Uterus (tissue), 2 donors: ENCODE results near the gene BIVM.

Experiments used
- CTCF ChIP-seq, 4 experiments: fragments of 200-600 bp in 2 of 4; fragments of 450-650 bp in 2 of 4; sonication (generic) in 2 of 4; IDR thresholded peaks; one replicate each; pipeline ENCODE4 v1.5.1; 2016 to 2019; ENCODE audit warnings: antibody characterized with exemption in 4 of 4, mild to moderate bottlenecking in 2 of 4, moderate library complexity in 1 of 4
- POLR2A ChIP-seq, 2 donors: fragments of 450-650 bp; IDR thresholded peaks; one replicate each; pipeline ENCODE4 v1.6.1; 2016; ENCODE audit warnings: antibody characterized with exemption in 2 of 2, mild to moderate bottlenecking in 1 of 2, moderate library complexity in 1 of 2

GRCh38 chr13:102846261-102847015 is 47.5 kb downstream of the BIVM start:
- TF ChIP-seq CTCF (IDR thresholded peaks at IDR 0.05) (no peak), POLR2A (IDR thresholded peaks at IDR 0.05) (no peak)
